SK-N-MC (cell line): Measurements from ENCODE around the gene CCL16.

ENCODE experiments used
- EZH2 ChIP-seq: fragments of 200-600 bp; sonication (generic); IDR thresholded peaks from one replicate; pipeline ENCODE4 v1.6.1; 2017; ENCODE audit warnings: antibody characterized with exemption
- POLR2AphosphoS5 ChIP-seq: IDR thresholded peaks from 2 replicates; pipeline ENCODE4 v1.6.1; 2012; ENCODE audit warnings: mild to moderate bottlenecking, low read depth, low read length, borderline replicate concordance

DNA sequence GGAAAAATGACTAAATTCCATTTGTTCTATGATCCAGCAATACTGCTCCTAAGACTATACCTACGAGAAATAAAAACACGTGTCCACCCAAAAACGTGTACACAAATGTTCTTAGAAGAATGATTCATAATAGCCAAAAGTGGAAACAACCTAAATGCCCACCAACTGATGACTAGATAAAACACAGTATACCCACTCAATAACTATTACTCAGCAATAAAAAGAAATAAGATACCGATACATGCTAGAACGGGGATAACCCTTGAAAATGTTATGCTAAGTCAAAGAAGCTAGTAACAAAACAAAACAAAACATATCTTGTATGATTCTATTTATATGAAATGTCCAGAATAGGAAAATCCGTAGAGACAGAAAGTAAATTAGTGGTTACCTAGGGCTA, 17.6 kb downstream of the CCL16 start:
- TF ChIP-seq POLR2AphosphoS5 (no peak), EZH2 (no peak)
